HFFc6 (cell line): ENCODE results near the gene S100B. TPM values are rescaled to one million over a fixed set of nuclear protein-coding genes. Genes with fewer than 3 reads are reported as not detected.

Source experiments
- DNase-seq: peaks from one replicate; pipeline ENCODE4 v3.0.0-alpha.2; 2018
- H3K27ac Mint-ChIP-seq: 2 replicates; pipeline ENCODE4 v1.8.0; 2020; ENCODE audit warnings: mild to moderate bottlenecking, mixed read lengths
- H3K27me3 Mint-ChIP-seq: 2 replicates; pipeline ENCODE4 v1.8.0; 2021; ENCODE audit warnings: mild to moderate bottlenecking, moderate library complexity, mixed read lengths; ENCODE audit not compliant: insufficient read depth
- H3K36me3 Mint-ChIP-seq: 2 replicates; pipeline ENCODE4 v1.8.0; 2021; ENCODE audit warnings: low read depth, mixed read lengths
- H3K4me1 Mint-ChIP-seq: 2 replicates; pipeline ENCODE4 v1.8.0; 2020; ENCODE audit warnings: low read depth, mixed read lengths
- H3K4me3 Mint-ChIP-seq: 2 replicates; pipeline ENCODE4 v1.8.0; 2020; ENCODE audit warnings: mild to moderate bottlenecking, moderate library complexity, mixed read lengths
- H3K9me3 Mint-ChIP-seq: 2 replicates; pipeline ENCODE4 v1.8.0; 2020; ENCODE audit warnings: mild to moderate bottlenecking, mixed read lengths
- total RNA-seq, 6 experiments: library from RNA; stranded (reverse); fragmentation: NEBNext Ultra II Directional; extraction: Animal tissue kit (Norgen Biotek cat#: 25700); gene quantifications; 2 replicates in 1 of 6; 3 replicates in 5 of 6; pipeline ENCODE4 v1.2.3, GENCODE V29; 2021
- TF ChIP-seq, protein P1 (sequence below): fragments of 200-600 bp; sonication (generic); IDR thresholded peaks from 2 replicates; pipeline ENCODE4 v1.5.0; 2021; ENCODE audit warnings: antibody characterized with exemption, mild to moderate bottlenecking

The S100B gene
- total RNA-seq, 6 experiments from 2014 or later, result not detected

- Mint-ChIP-seq H3K27me3 (no peaks in the 10 kb centered on the region; the same call in 1 of the 2 replicates), H3K9me3 (no peaks in the 10 kb centered on the region), H3K36me3 (peaks cover 67% of the 10 kb centered on the region), H3K4me3 (no peak overlapping the region), H3K27ac (no peak overlapping the region), H3K4me1 (no peaks in the 10 kb centered on the region)
- TF ChIP-seq, protein P1, sequence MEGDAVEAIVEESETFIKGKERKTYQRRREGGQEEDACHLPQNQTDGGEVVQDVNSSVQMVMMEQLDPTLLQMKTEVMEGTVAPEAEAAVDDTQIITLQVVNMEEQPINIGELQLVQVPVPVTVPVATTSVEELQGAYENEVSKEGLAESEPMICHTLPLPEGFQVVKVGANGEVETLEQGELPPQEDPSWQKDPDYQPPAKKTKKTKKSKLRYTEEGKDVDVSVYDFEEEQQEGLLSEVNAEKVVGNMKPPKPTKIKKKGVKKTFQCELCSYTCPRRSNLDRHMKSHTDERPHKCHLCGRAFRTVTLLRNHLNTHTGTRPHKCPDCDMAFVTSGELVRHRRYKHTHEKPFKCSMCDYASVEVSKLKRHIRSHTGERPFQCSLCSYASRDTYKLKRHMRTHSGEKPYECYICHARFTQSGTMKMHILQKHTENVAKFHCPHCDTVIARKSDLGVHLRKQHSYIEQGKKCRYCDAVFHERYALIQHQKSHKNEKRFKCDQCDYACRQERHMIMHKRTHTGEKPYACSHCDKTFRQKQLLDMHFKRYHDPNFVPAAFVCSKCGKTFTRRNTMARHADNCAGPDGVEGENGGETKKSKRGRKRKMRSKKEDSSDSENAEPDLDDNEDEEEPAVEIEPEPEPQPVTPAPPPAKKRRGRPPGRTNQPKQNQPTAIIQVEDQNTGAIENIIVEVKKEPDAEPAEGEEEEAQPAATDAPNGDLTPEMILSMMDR, result no peak
- no peak for DNase-seq
These were observed 34.3 kb downstream of the S100B start for GRCh38 chr21:46570631-46571030.

DNA sequence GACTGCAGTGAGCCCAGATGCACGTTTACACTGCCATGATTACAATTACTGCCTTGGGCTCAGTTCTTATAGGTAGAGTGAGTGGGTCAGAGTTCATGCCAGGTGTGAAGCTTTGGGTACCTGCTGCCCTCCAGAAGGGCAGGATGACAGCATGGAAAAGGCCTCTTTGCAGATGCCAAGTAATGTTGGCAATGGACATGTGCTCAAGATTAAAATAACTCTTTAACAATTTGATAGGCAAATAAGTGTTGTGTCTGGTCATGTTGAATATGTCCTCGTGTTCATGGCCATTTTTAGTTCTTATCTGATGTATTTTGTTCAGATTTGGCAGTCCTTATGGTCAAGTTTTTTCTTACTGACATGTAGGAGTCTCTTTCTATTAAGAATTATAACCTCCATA lies 34.8 kb downstream of the S100B start:
- Mint-ChIP-seq H3K27me3 (no peaks in the 10 kb centered on the region; the same call in 1 of the 2 replicates), H3K4me3 (no peak overlapping the region), H3K27ac (no peak overlapping the region), H3K36me3 (peaks cover 67% of the 10 kb centered on the region), H3K9me3 (no peaks in the 10 kb centered on the region), H3K4me1 (no peaks in the 10 kb centered on the region)
- TF ChIP-seq, protein P1, result no peak
- DNase-seq, result no peak

DNA sequence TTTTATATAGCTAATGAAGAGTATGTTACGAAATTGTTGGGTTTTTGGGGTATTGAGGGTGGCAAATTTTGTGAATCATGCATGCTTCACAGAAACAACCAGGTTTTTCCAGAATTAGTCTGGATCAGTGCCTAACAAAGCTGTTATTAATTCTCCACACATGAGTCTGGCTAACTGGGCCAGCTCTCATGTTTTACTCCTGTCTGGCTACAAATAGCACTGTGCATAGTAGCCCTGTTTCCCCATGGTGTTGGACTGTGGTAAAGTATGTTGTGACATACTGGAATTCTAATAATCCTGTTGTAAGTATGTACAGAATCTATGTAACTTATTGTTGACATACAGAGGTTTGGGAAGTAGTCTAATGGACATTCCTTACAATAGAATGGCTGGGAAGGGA lies 35.8 kb downstream of the S100B start:
- no peaks in the 10 kb centered on the region; the same call in 1 of the 2 replicates for H3K27me3 Mint-ChIP-seq
- peaks cover 65% of the 10 kb centered on the region for H3K36me3 Mint-ChIP-seq
- H3K4me3 Mint-ChIP-seq, result no peak overlapping the region
- no peaks in the 10 kb centered on the region for H3K9me3 Mint-ChIP-seq
- no peaks in the 10 kb centered on the region for H3K4me1 Mint-ChIP-seq
- DNase-seq, result no peak
- TF ChIP-seq, protein P1, result no peak
- H3K27ac Mint-ChIP-seq, result no peak overlapping the region

DNA sequence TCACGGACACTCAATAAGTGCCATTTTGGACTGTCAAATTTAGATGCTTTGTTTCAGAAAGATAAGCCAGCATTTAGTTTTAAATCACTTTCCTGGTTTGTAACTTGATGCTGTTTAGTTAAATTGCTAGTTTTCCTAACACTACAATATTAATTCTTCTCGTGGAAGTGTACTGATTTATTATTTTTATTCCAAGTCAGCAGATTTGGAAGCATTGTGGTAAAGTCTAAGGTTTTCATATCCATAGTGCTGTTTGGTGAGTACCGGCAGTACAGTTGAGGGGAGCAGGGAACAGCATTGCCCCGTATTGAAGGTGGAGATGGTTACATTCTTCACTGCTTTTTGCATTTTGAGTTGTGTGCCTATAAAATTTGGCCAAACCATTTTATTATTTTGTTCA lies 36.3 kb downstream of the S100B start:
- Mint-ChIP-seq H3K36me3 (peaks cover 60% of the 10 kb centered on the region), H3K27ac (no peak overlapping the region), H3K9me3 (no peaks in the 10 kb centered on the region), H3K27me3 (no peaks in the 10 kb centered on the region; the same call in 1 of the 2 replicates), H3K4me3 (no peak overlapping the region), H3K4me1 (no peaks in the 10 kb centered on the region)
- DNase-seq, result no peak
- TF ChIP-seq, protein P1, result no peak

DNA sequence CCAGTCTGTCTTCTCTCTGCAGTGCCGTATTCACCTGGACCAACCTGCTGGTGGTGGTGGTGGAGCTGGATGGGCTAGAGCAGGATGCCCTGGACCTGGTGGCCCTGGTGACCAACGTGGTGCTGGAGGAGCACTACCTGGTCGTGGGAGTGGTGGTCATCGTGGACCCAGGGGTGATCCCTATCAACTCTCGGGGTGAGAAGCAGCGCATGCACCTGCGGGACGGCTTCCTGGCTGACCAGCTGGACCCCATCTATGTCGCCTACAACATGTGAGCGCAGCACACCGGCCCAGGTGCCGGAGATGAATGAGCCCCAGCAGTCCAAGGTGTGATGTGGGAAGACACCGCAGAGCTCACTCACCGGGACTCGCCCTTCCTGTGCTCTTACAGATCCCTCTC lies 37.5 kb downstream of the S100B start:
- no peak overlapping the region for H3K27ac Mint-ChIP-seq
- H3K4me3 Mint-ChIP-seq, result no peak overlapping the region
- no peak for DNase-seq
- H3K27me3 Mint-ChIP-seq, result no peaks in the 10 kb centered on the region; the same call in 1 of the 2 replicates
- no peaks in the 10 kb centered on the region for H3K9me3 Mint-ChIP-seq
- TF ChIP-seq, protein P1, result no peak
- H3K4me1 Mint-ChIP-seq, result no peaks in the 10 kb centered on the region
- H3K36me3 Mint-ChIP-seq, result peaks cover 52% of the 10 kb centered on the region

- no peak overlapping the region for H3K27ac Mint-ChIP-seq
- no peak overlapping the region for H3K4me3 Mint-ChIP-seq
- H3K27me3 Mint-ChIP-seq, result no peaks in the 10 kb centered on the region
- DNase-seq, result no peak
- H3K36me3 Mint-ChIP-seq, result peaks cover 41% of the 10 kb centered on the region
- H3K9me3 Mint-ChIP-seq, result no peaks in the 10 kb centered on the region
- TF ChIP-seq, protein P1, result no peak
- no peaks in the 10 kb centered on the region for H3K4me1 Mint-ChIP-seq
These were observed 40.5 kb downstream of the S100B start for GRCh38 chr21:46564391-46564790.
